ENCODE results near the gene KRTAP5-3.

DNA sequence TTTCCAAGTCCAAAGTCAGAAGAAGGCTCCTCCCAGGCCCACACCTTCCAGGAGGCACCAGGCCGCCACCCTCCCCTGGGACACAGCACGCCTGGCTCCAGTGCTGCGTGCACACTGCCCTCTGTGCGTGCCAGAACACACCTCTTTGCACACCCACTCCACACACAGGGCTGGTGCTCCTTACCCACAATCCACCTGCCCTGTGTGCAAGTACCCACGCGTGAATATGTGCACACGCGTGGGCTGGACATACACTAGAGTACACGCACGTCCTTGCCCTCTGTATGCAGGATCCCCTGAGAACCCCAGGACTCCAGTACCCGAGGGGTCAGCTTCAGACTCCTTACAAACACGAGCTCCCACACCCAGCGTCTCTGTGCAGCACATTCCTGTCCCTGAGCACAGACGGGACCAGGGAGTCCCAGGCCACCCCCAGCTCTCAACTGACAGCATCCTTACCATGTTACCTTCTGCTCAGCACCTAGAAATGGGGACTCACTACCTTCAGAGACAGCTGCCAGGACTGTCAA lies 38.9 kb downstream of the KRTAP5-3 start:
- TF ChIP-seq POLR2AphosphoS5 (IDR thresholded peaks at IDR 0.05; ENCODE audit: low read depth, low read length) (no peak), SIN3A (IDR thresholded peaks at IDR 0.05; ENCODE audit: borderline replicate concordance, insufficient read depth, low read length) (no peak)
- TF ChIP-seq, protein P1, sequence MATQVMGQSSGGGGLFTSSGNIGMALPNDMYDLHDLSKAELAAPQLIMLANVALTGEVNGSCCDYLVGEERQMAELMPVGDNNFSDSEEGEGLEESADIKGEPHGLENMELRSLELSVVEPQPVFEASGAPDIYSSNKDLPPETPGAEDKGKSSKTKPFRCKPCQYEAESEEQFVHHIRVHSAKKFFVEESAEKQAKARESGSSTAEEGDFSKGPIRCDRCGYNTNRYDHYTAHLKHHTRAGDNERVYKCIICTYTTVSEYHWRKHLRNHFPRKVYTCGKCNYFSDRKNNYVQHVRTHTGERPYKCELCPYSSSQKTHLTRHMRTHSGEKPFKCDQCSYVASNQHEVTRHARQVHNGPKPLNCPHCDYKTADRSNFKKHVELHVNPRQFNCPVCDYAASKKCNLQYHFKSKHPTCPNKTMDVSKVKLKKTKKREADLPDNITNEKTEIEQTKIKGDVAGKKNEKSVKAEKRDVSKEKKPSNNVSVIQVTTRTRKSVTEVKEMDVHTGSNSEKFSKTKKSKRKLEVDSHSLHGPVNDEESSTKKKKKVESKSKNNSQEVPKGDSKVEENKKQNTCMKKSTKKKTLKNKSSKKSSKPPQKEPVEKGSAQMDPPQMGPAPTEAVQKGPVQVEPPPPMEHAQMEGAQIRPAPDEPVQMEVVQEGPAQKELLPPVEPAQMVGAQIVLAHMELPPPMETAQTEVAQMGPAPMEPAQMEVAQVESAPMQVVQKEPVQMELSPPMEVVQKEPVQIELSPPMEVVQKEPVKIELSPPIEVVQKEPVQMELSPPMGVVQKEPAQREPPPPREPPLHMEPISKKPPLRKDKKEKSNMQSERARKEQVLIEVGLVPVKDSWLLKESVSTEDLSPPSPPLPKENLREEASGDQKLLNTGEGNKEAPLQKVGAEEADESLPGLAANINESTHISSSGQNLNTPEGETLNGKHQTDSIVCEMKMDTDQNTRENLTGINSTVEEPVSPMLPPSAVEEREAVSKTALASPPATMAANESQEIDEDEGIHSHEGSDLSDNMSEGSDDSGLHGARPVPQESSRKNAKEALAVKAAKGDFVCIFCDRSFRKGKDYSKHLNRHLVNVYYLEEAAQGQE (IDR thresholded peaks at IDR 0.05; ENCODE audit: insufficient read depth in 1 of 2, low read depth in 2 of 2, low read length in 2 of 2) = no peak
